Cardiac fibroblast (primary cell): ENCODE results near the gene ZNF446.
"Not testable (repeated sequence)": the region's sequence is repeated elsewhere in the genome, so short reads cannot be mapped to it uniquely, and the experiment has no call there.

Experiments used
- DNase-seq, 2 donors: peaks; one replicate each; pipeline versions ENCODE4 v3.0.0 to v3.0.0-alpha.2; 2010; ENCODE audit warnings: low read depth in 2 of 2
- H3K4me3 ChIP-seq, 2 donors: replicated peaks in 1 of 2; 1 replicate in 1 of 2; 2 replicates in 1 of 2; pipeline ENCODE4 v1.5.1; 2011; ENCODE audit warnings: low read depth in 2 of 2, low read length in 2 of 2, mild to moderate bottlenecking in 2 of 2, moderate library complexity in 1 of 2
- CTCF ChIP-seq: IDR thresholded peaks from one replicate; pipeline ENCODE4 v1.5.1; 2011; ENCODE audit warnings: low read depth, mild to moderate bottlenecking, low read length, inconsistent platforms

Gene ZNF446

GRCh38 chr19:58440556-58440955 lies 35.6 kb upstream of the ZNF446 start:
- no peak for DNase-seq
- H3K4me3 ChIP-seq: peak overlapping the region; percentile 72 to 93

GRCh38 chr19:58442986-58443385 lies 33.2 kb upstream of the ZNF446 start:
- not testable (repeated sequence) for H3K4me3 ChIP-seq, DNase-seq

More at GRCh38 chr19:58440556-58440955, 35.6 kb upstream of the ZNF446 start:
- no peak for TF ChIP-seq CTCF

GRCh38 chr19:58448860-58449259 lies 27.3 kb upstream of the ZNF446 start:
- DNase-seq, H3K4me3 ChIP-seq: not testable (repeated sequence)

- DNase-seq, H3K4me3 ChIP-seq: not testable (repeated sequence)
These were observed 26.2 kb upstream of the ZNF446 start for GRCh38 chr19:58449980-58450379.

- no peak for DNase-seq
- TF ChIP-seq CTCF: no peak
- peak overlapping the region; percentile 72 to 82 for H3K4me3 ChIP-seq
These were observed 25.2 kb upstream of the ZNF446 start for GRCh38 chr19:58450856-58451357.

- peak within 1 kb of the TSS; percentile 72 to 82 for H3K4me3 ChIP-seq
- DNase-seq: peak; percentile 94 to 95
- TF ChIP-seq CTCF: no peak
These were observed 24.6 kb upstream of the ZNF446 start, which contains the start of gene ZNF324B for GRCh38 chr19:58451358-58452101. TSS of gene ZNF324B (plus strand) at chr19:58451622. CDS start at chr19:58453702, 2,080 bp downstream.

- no peak for DNase-seq
- no peak for TF ChIP-seq CTCF
- no peak overlapping the region for H3K4me3 ChIP-seq
These were observed 22.4 kb upstream of the ZNF446 start for GRCh38 chr19:58453743-58454142.

- TF ChIP-seq CTCF: no peak
- DNase-seq: no peak
- no peak overlapping the region for H3K4me3 ChIP-seq
These were observed 20.8 kb upstream of the ZNF446 start for GRCh38 chr19:58455306-58455705.
